NCI-H748 (cell line): Measurements from ENCODE around the gene GRIK1.

ENCODE experiments used
- DNase-seq: peaks from one replicate; lab custom pipeline; 2025; ENCODE audit not compliant: unreplicated experiment; lab: John Stamatoyannopoulos, UW

Gene GRIK1

GRCh38 chr21:29787361-29787909, 152.4 kb downstream of the GRIK1 start:
- DNase-seq: no peak

- no peak for DNase-seq
Observed at GRCh38 chr21:29786496-29787360, 153.1 kb downstream of the GRIK1 start.

DNA sequence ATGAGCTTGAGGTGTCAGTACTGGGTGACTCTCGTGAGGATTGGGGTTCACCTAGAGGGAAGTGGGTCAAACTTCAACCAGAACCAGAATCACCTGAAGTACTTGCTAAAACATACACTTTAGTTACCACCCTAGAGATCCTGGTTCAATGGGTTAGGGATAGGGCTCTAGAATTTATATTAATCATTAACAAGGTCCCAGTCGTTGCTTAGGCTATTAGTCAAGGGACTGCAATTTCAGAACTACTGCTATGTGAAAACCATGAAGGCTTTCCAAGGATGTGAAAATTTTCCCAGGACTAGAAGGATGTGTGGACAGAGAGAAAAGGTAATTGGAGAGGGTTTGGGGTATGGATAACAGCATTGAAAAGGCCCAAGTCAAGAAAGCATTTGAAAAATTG, 162.6 kb downstream of the GRIK1 start:
- no peak for DNase-seq

GRCh38 chr21:29775462-29775861, 164.3 kb downstream of the GRIK1 start:
- DNase-seq: no peak

- DNase-seq: no peak
Observed at GRCh38 chr21:29771491-29772066, 168.2 kb downstream of the GRIK1 start.

- no peak for DNase-seq
Observed at GRCh38 chr21:29763674-29764073, 176.1 kb downstream of the GRIK1 start.

GRCh38 chr21:29762570-29763082, 177.2 kb downstream of the GRIK1 start:
- DNase-seq: no peak

DNA sequence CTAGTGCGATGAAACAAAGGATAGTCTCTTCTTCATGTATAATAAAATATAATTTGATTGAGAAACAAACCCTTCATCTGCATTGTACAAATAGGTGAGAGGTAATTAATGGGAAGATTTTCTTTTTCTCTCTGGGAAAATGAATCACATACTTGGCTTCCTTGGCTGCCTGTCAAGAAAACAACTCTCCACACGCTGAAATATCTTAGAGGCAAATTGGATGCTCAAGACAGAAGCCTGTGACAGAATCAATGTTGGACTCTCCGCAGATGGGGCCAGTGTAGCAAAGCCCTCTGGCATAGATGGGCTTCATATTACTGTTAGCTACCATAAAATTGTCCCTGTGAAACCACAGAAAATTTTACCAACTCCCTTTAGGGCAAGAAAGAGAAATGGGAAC, 186.6 kb downstream of the GRIK1 start:
- no peak for DNase-seq

GRCh38 chr21:29751473-29752185, 188.2 kb downstream of the GRIK1 start:
- DNase-seq: no peak

- no peak for DNase-seq
Observed at GRCh38 chr21:29749957-29750356, 189.8 kb downstream of the GRIK1 start.

DNA sequence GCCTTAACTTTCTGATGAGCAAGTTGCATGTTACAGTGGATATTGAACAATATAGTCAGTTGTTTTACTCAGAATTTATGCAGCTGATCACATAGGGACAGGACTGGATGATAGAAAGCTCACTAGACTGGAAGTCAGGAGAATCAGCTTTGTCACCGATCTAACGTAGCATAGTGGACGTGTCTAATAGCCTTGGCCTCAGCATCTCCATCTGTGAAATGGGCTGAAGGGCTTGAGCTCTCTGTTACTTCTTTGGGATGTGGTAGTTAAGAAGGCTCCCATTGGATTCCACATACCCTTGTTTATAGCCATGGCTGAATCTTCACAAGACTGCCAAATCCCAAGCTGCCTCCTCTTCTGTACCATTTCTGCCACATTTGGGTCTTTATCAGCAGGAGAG, 190.6 kb downstream of the GRIK1 start:
- no peak for DNase-seq

DNA sequence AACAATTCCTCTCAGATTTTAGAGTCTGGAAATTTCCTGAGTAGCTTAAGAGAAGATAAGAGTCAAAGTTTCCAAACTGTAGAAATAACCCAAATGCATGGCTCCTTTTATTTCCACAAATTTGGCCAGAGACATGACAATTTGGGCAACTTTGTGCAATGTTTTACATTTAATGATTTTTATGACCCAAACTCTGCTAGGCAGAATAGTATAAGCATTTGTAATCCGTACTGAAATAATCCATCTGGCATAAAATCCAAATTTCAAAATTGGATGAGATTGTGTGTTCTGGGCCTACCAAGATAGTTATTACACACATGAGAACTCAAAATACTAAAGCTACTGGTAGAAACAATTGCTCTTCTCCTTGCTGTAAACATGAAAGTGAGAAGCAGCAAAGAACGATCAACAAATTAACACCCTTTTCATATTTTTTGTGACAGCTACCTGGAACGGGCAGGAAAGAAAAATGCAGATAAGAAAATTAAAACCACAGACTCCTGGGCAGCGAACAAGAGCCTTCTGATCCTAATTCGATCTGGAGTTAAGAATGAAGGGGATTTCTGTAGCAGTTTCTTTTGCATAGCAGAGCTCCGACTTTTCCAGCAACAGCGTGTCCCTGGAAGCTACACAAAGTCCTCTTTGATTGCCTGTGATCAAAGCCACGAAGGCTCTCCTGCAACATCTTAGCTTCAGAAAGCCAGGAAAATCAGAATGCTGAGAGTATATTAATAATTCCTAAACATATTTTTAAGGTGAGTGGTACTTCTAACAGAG, 191.2 kb downstream of the GRIK1 start:
- DNase-seq: no peak

DNA sequence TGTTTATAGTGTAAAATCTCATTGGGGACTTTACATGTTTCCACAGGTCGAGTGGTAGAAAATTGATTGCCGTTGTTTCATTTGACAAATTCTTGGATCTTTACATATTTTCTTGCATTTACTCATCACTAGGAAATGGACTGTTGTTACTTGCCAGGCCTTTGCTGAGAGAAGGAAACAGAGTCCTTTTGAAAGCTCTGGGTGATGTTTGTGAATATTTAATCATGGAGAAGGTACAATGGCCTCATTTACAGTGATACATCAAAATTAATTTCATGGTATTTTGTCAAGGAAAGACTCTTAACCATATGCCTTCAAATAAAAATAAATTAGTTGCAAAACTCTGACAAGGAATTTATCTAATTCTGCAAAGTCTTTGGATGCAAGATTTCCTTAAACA, 198.0 kb downstream of the GRIK1 start:
- DNase-seq: no peak

DNA sequence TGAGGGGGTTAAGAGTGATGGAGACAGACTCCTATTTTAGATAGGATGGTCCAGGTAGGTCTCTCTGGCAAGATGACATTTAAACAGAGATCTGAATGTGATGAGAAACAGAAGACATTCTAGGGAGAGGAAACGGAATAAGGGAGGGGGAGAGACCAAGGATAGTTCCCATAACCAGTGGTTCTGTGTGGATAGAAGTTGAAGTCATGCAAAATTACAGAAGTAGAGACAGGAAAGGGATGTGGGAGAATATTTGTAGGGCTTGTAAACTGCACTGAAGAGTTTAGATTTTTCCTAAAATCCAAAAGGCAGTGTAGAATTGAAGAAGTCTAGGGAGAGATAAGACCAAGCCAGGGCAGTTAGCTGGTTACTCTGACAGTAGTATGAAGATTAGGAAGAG, 200.6 kb downstream of the GRIK1 start:
- DNase-seq: no peak

- DNase-seq: no peak
Observed at GRCh38 chr21:29738730-29739129, 201.1 kb downstream of the GRIK1 start.

- DNase-seq: no peak
Observed at GRCh38 chr21:29737186-29737585, 202.6 kb downstream of the GRIK1 start.

GRCh38 chr21:29730281-29730680, 209.5 kb downstream of the GRIK1 start:
- no peak for DNase-seq

GRCh38 chr21:29726044-29726443, 213.8 kb downstream of the GRIK1 start:
- DNase-seq: no peak

DNA sequence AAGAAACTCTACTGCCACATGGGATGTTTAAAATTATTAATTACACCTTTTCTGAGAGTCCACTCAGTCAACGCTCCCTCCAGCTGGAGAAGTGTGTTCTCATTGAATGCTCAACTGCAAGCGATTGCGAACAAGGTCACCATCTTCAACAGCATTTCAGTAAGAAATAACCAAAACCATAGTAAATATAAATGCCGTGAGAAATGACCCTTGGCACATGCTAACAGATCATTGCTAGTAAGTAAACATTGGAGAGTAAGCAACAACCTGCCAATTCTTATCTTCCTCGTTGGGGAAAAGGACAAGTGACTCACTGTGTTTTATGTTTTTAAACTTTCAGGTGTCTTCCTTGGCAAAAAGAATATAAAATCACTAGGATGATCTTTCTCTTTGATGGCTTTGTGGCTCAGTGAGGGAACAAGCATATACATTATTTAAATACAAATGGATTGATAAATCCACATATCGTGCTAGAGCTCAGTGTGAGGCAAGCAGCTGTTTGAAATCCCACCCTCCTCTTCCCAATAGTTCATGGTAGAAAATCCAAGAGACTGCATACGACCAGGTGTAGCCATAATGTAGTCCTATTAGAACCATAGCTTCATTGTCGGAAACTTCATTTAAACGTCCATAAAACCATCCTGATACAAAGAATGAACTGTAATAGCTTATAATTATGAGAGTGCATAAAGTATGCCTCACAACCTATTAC, 214.6 kb downstream of the GRIK1 start:
- DNase-seq: no peak

DNA sequence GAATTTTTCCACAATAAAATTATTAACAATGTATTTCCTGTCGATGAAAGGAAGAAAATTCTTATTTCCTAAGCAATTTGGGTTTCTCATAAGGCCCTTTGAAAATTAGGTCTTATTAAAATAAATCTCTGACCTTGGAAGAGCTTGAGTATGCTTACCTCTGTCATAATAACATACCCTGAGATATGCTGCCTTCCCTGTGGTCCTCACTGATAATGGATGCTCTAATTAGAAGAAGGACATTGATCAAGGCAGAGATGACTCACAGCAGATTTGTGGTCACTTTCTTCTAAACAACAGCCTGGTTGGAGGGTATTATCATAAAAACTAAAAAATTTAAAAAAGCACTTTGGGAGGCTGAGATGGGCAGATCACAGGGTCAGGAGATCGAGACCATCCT, 217.8 kb downstream of the GRIK1 start:
- DNase-seq: no peak
